BJ (cell line): ENCODE results near the gene METTL24. TPM values are rescaled to one million over a fixed set of nuclear protein-coding genes. Genes with fewer than 3 reads are reported as not detected.

Experiments used
- CTCF ChIA-PET: fragments of 350-600 bp; formaldehyde crosslinking; extraction: SDS; loops from one replicate; lab custom pipeline; 2021; ENCODE audit warnings: antibody characterized with exemption, inconsistent platforms; lab: Yijun Ruan, JAX
- POLR2A ChIA-PET: fragments of 300-600 bp; sonication (Branson Sonifier 250); formaldehyde crosslinking; extraction: SDS; loops from one replicate; lab custom pipeline; 2021; ENCODE audit warnings: antibody characterized with exemption; lab: Charles Lee
- DNase-seq: peaks from one replicate; pipeline ENCODE4 v3.0.0-alpha.2; 2011; ENCODE audit warnings: low read depth
- H3K27me3 ChIP-seq: 2 replicates; pipeline ENCODE4 v1.6.0; 2011; ENCODE audit warnings: low read length; ENCODE audit not compliant: control insufficient read depth, insufficient read depth
- H3K36me3 ChIP-seq: 2 replicates; pipeline ENCODE4 v1.5.1; 2011; ENCODE audit warnings: low read length; ENCODE audit not compliant: control insufficient read depth, insufficient read depth
- H3K4me3 ChIP-seq: 2 replicates; pipeline ENCODE4 v1.5.1; 2011; ENCODE audit warnings: low read depth, mild to moderate bottlenecking, control low read depth, low read length
- polyA plus RNA-seq: library from polyadenylated mRNA; depleted of rRNA; stranded (reverse); fragments of >200 nt; gene quantifications from 2 replicates; pipeline ENCODE4 v1.2.3, GENCODE V29; 2011; rRNA removed
- TF ChIP-seq, protein P1 (sequence below): IDR thresholded peaks from 2 replicates; pipeline ENCODE4 v1.5.1; 2011; ENCODE audit warnings: low read depth, mild to moderate bottlenecking, control low read depth, inconsistent platforms, low read length, moderate library complexity; ENCODE audit not compliant: insufficient read depth

METTL24 gene
- polyA plus RNA-seq, 1 experiment = 0.31 TPM

- ChIA-PET CTCF (no interaction called here), POLR2A (no interaction called here)
- Histone ChIP-seq H3K36me3 (no peaks in the 10 kb centered on the region), H3K4me3 (no peak overlapping the region), H3K27me3 (no peaks in the 10 kb centered on the region)
- TF ChIP-seq, protein P1, sequence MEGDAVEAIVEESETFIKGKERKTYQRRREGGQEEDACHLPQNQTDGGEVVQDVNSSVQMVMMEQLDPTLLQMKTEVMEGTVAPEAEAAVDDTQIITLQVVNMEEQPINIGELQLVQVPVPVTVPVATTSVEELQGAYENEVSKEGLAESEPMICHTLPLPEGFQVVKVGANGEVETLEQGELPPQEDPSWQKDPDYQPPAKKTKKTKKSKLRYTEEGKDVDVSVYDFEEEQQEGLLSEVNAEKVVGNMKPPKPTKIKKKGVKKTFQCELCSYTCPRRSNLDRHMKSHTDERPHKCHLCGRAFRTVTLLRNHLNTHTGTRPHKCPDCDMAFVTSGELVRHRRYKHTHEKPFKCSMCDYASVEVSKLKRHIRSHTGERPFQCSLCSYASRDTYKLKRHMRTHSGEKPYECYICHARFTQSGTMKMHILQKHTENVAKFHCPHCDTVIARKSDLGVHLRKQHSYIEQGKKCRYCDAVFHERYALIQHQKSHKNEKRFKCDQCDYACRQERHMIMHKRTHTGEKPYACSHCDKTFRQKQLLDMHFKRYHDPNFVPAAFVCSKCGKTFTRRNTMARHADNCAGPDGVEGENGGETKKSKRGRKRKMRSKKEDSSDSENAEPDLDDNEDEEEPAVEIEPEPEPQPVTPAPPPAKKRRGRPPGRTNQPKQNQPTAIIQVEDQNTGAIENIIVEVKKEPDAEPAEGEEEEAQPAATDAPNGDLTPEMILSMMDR = no peak
- no peak for DNase-seq
Observed at GRCh38 chr6:110196874-110197273, 161.3 kb downstream of the METTL24 start.

DNA sequence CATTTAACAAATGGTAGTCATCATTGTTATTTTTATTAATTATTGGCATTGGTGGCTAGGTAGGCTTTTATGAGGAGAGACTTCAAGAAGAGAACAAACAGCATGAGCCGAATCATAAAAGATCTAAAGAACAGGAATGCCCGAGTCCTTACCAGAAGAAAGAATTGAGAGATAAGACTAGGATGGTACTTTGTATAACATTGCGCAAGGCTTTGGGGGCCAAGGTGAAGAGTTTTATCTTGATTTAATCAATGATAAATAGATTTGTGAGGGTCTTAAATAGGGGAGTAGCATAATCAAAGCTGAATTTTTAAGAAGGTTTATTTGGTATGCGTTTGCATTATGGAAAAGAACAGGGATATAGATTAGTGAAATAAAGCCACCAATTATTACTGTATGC lies 162.5 kb downstream of the METTL24 start:
- Histone ChIP-seq H3K4me3 (no peak overlapping the region), H3K27me3 (no peaks in the 10 kb centered on the region), H3K36me3 (no peaks in the 10 kb centered on the region)
- TF ChIP-seq, protein P1 = no peak
- CTCF ChIA-PET = no interaction called here
- POLR2A ChIA-PET = interaction anchor here (0.6 kb wide), 1 partner anchor 66 kb away, joined by 3 read pairs; no protein-coding TSS in a partner anchor
- no peak for DNase-seq

Other genes with a start within 250 kb of the METTL24 start
- gene WASF1, start 178.7 kb downstream of the METTL24 start, polyA plus RNA-seq = 19.5 and 21.8 TPM in 2 replicates
- 9.1 and 14.6 TPM in 2 replicates for gene CDC40, start 177.9 kb downstream of the METTL24 start, polyA plus RNA-seq
- gene DDO, start 57.2 kb upstream of the METTL24 start, polyA plus RNA-seq = 0.16 and 0.20 TPM in 2 replicates
- not detected in 2 replicates for gene SLC22A16, start 118.3 kb upstream of the METTL24 start, polyA plus RNA-seq